CD14-positive monocyte (primary cell): ENCODE measurements around the gene CCDC88C. TPM values are rescaled to one million over a fixed set of nuclear protein-coding genes. Genes with fewer than 3 reads are reported as not detected.

Experiments
- DNase-seq, 3 donors: peaks; one replicate each; pipeline ENCODE4 v3.0.0-alpha.2; 2011 to 2022
- H2AFZ ChIP-seq: 2 replicates; pipeline ENCODE4 v1.6.0; 2012; ENCODE audit warnings: mild to moderate bottlenecking, low read depth, low read length, inconsistent platforms; ENCODE audit not compliant: insufficient read depth, poor library complexity, severe bottlenecking
- H3K27ac ChIP-seq, 2 donors: 1 replicate in 1 of 2; 2 replicates in 1 of 2; pipeline ENCODE4 v1.5.1; 2012 to 2013; ENCODE audit warnings: low read length in 2 of 2, control low read depth in 1 of 2, inconsistent platforms in 1 of 2, low read depth in 1 of 2, mild to moderate bottlenecking in 1 of 2
- H3K27me3 ChIP-seq, 2 donors: one replicate each; pipeline versions ENCODE4 v1.6.0 to v1.6.1; 2011 to 2013; ENCODE audit warnings: low read length in 2 of 2; ENCODE audit not compliant: control insufficient read depth in 2 of 2, insufficient read depth in 2 of 2
- H3K36me3 ChIP-seq, 2 donors: replicated peaks in 1 of 2; 1 replicate in 1 of 2; 2 replicates in 1 of 2; pipeline versions ENCODE4 v1.5.1 to v1.6.1; 2012 to 2013; ENCODE audit warnings: low read length in 2 of 2, control low read depth in 1 of 2, inconsistent platforms in 1 of 2, mild to moderate bottlenecking in 1 of 2; ENCODE audit not compliant: insufficient read depth in 2 of 2, control insufficient read depth in 1 of 2
- H3K4me1 ChIP-seq, 2 donors: 1 replicate in 1 of 2; 2 replicates in 1 of 2; pipeline versions ENCODE4 v1.5.1 to v1.6.1; 2012 to 2013; ENCODE audit warnings: low read length in 2 of 2, control low read depth in 1 of 2, inconsistent platforms in 1 of 2, mild to moderate bottlenecking in 1 of 2, moderate library complexity in 1 of 2; ENCODE audit not compliant: insufficient read depth in 2 of 2, control insufficient read depth in 1 of 2
- H3K4me2 ChIP-seq: replicated peaks from 2 replicates; pipeline ENCODE3; 2012; ENCODE audit warnings: low read length, moderate library complexity, mild to moderate bottlenecking; ENCODE audit not compliant: poor library complexity, severe bottlenecking; ENCODE audit errors: extremely low read depth
- H3K4me3 ChIP-seq, 3 experiments: fragments of 200-600 bp in 1 of 3; sonication (generic) in 1 of 3; replicated peaks in 1 of 3; 1 replicate in 2 of 3; 2 replicates in 1 of 3; pipeline ENCODE4 v1.5.1; 2011 to 2013; ENCODE audit warnings: low read length in 3 of 3, mild to moderate bottlenecking in 3 of 3, control low read depth in 2 of 3, low read depth in 2 of 3, inconsistent platforms in 1 of 3, moderate library complexity in 1 of 3
- H3K79me2 ChIP-seq: 2 replicates; pipeline ENCODE4 v1.6.0; 2012; ENCODE audit warnings: mild to moderate bottlenecking, control low read depth, inconsistent platforms, low read length, moderate library complexity; ENCODE audit not compliant: insufficient read depth
- H3K9ac ChIP-seq: 2 replicates; pipeline ENCODE4 v1.6.0; 2017; ENCODE audit warnings: low read length, mild to moderate bottlenecking; ENCODE audit not compliant: insufficient read depth, poor library complexity, severe bottlenecking
- H3K9me3 ChIP-seq, 2 donors: replicated peaks in 1 of 2; 1 replicate in 1 of 2; 2 replicates in 1 of 2; pipeline versions ENCODE4 v1.5.1 to v1.6.1; 2012 to 2013; ENCODE audit warnings: low read length in 2 of 2, control low read depth in 1 of 2; ENCODE audit not compliant: control insufficient read depth in 1 of 2, insufficient read depth in 1 of 2
- H4K20me1 ChIP-seq: 2 replicates; pipeline ENCODE4 v1.6.0; 2012; ENCODE audit warnings: mild to moderate bottlenecking, low read length, control low read depth, moderate library complexity; ENCODE audit not compliant: insufficient read depth
- H3K27ac Mint-ChIP-seq, 7 donors: one replicate each; pipeline ENCODE4 v1.8.0; 2020; ENCODE audit warnings: mild to moderate bottlenecking in 7 of 7, mixed read lengths in 7 of 7, moderate library complexity in 6 of 7, inconsistent platforms in 2 of 7
- H3K27me3 Mint-ChIP-seq, 3 donors: one replicate each; pipeline ENCODE4 v1.8.0; 2021 to 2022; ENCODE audit warnings: low read depth in 3 of 3, mild to moderate bottlenecking in 3 of 3, mixed read lengths in 3 of 3, moderate library complexity in 3 of 3, inconsistent platforms in 1 of 3
- H3K36me3 Mint-ChIP-seq, 2 donors: one replicate each; pipeline ENCODE4 v1.8.0; 2020; ENCODE audit warnings: mixed read lengths in 2 of 2, inconsistent platforms in 1 of 2, mild to moderate bottlenecking in 1 of 2
- H3K4me1 Mint-ChIP-seq: one replicate; pipeline ENCODE4 v1.8.0; 2020; ENCODE audit warnings: mild to moderate bottlenecking, mixed read lengths
- H3K4me3 Mint-ChIP-seq, 2 donors: one replicate each; pipeline ENCODE4 v1.8.0; 2020; ENCODE audit warnings: mild to moderate bottlenecking in 2 of 2, mixed read lengths in 2 of 2, moderate library complexity in 1 of 2
- H3K9me3 Mint-ChIP-seq, 7 donors: one replicate each; pipeline ENCODE4 v1.8.0; 2020 to 2022; ENCODE audit warnings: mixed read lengths in 7 of 7, mild to moderate bottlenecking in 6 of 7, moderate library complexity in 6 of 7, inconsistent platforms in 2 of 7
- CTCF ChIP-seq: fragments of 200-600 bp; IDR thresholded peaks from one replicate; pipeline ENCODE4 v1.8.0; 2022; ENCODE audit warnings: antibody characterized with exemption, mild to moderate bottlenecking
- WGBS: methylation state at CpG from one replicate; pipeline ENCODE4 v1.1.5; 2013; ENCODE audit warnings: missing lambda C conversion rate; ENCODE audit not compliant: insufficient coverage; 5-methylcytosine and 5-hydroxymethylcytosine counted together
- intact Hi-C, 2 donors: fragments of 100-400 bp; cut with micrococcal nuclease; formaldehyde crosslinking; loops; one replicate each; pipeline versions ENCODE4 v1.15.0 to v1.15.1; 2023
- polyA plus RNA-seq, 3 donors: library from polyadenylated mRNA; depleted of rRNA in 1 of 3; unstranded in 2 of 3; stranded (reverse) in 1 of 3; fragments of 300-500 nt in 2 of 3; fragments of >200 nt in 1 of 3; fragmentation: Illumina TruSeq in 2 of 3; gene quantifications; 1 replicate in 2 of 3; 2 replicates in 1 of 3; pipeline ENCODE4 v1.2.3, GENCODE V29; 2012 to 2021

CCDC88C gene
- polyA plus RNA-seq, 3 donors: 11.6 to 69.7 (median 12.3) TPM

DNA sequence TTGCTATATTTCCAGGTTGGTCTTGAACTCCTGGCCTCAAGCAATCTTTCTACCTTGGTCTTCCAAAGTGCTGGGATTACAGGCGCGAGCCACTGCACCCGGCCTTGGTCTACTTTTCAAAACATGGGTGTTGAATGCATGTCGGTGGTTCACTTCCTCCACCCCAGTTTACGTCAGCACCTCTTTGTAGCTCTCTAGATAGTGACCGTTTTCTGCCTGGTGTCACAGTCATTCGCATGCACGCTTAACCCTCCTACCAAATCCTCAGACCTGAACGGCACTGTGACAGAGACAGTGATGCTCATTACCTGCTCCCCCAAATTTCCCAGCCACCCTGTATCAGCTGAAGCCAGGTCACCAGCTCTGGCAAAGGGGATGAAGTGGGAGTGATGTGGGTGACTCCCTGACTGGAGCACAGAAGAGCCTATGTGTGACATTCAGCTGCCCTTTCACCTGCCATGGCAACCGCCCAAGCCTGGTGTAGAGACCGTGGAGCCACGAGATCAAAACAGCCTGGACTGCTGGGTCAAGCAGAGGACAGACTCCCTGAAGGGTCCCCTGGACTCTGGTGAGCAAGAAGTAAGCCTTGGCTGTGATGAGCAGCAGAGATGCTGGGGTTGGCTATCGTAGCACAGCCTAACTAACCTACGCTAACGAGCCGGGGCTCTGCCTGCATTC is 106.9 kb downstream of the CCDC88C start:
- Mint-ChIP-seq H3K4me1 (peaks cover 15% of the 10 kb centered on the region), H3K36me3 (peaks cover 87 to 97% of the 10 kb centered on the region in 2 donors), H3K27ac (peak overlapping the region; percentile 48 to 85 (median 69)), H3K9me3 (peaks cover 0 to 2% (median 0%) of the 10 kb centered on the region in 7 donors), H3K27me3 (peaks cover 0 to 4% (median 1%) of the 10 kb centered on the region in 3 donors), H3K4me3 (no peak overlapping the region)
- H3K79me2 ChIP-seq: peaks cover 59% of the 10 kb centered on the region
- H2AFZ ChIP-seq: no peak overlapping the region
- H3K4me2 ChIP-seq: no peak overlapping the region
- H3K4me1 ChIP-seq: peaks cover 10 to 18% of the 10 kb centered on the region in 2 donors
- peaks cover 80 to 93% of the 10 kb centered on the region in 2 donors for H3K36me3 ChIP-seq
- no peak overlapping the region for H3K9ac ChIP-seq
- TF ChIP-seq CTCF: no peak
- H3K4me3 ChIP-seq: no peak overlapping the region
- intact Hi-C loops: no loop called here
- no peaks in the 10 kb centered on the region for H3K27me3 ChIP-seq
- H3K9me3 ChIP-seq: no peaks in the 10 kb centered on the region
- H3K27ac ChIP-seq: peak overlapping the region; percentile 23 to 48
- DNase-seq: no peak
- WGBS: 90% methylated on average over 12 of the region's 16 CpGs
- H4K20me1 ChIP-seq: peaks cover 58% of the 10 kb centered on the region

GRCh38 chr14:91309756-91310280 is 107.8 kb downstream of the CCDC88C start:
- Histone ChIP-seq H3K4me2 (no peak overlapping the region), H4K20me1 (peaks cover 57% of the 10 kb centered on the region), H3K4me1 (peaks cover 10 to 13% of the 10 kb centered on the region in 2 donors), H3K9ac (no peak overlapping the region), H3K9me3 (no peaks in the 10 kb centered on the region), H3K79me2 (peaks cover 54% of the 10 kb centered on the region), H3K36me3 (peaks cover 80 to 93% of the 10 kb centered on the region in 2 donors), H3K27me3 (no peaks in the 10 kb centered on the region), H3K4me3 (no peak overlapping the region), H2AFZ (no peak overlapping the region), H3K27ac (peak overlapping the region in 1 of 2 donors; percentile 53)
- Mint-ChIP-seq H3K4me3 (peak overlapping the region in 1 of 2 donors; percentile 45), H3K4me1 (peaks cover 11% of the 10 kb centered on the region), H3K36me3 (peaks cover 87 to 97% of the 10 kb centered on the region in 2 donors), H3K27ac (peak overlapping the region in 4 of 7 donors; percentile 20 to 69 (median 62)), H3K9me3 (peaks cover 0 to 2% (median 0%) of the 10 kb centered on the region in 7 donors), H3K27me3 (peaks cover 0 to 4% (median 1%) of the 10 kb centered on the region in 3 donors)
- intact Hi-C loops: no loop called here
- TF ChIP-seq CTCF: no peak
- 90% methylated on average over 15 of the region's 15 CpGs for WGBS
- DNase-seq: no peak
